Stimulated activated CD4-positive, alpha-beta T cell treated with anti-CD3 and anti-CD28 coated beads, Interleukin-12 subunit alpha, Interleukin-12 subunit beta, amount 100 ng/mL, for 4 hours (primary cell): ENCODE measurements around the gene GPX2.
"Not testable (repeated sequence)": the region's sequence is repeated elsewhere in the genome, so short reads cannot be mapped to it uniquely, and the experiment has no call there.

ENCODE experiments used
- DNase-seq: peaks from one replicate; pipeline ENCODE4 v3.0.0-alpha.2; 2020

GPX2 gene

DNA sequence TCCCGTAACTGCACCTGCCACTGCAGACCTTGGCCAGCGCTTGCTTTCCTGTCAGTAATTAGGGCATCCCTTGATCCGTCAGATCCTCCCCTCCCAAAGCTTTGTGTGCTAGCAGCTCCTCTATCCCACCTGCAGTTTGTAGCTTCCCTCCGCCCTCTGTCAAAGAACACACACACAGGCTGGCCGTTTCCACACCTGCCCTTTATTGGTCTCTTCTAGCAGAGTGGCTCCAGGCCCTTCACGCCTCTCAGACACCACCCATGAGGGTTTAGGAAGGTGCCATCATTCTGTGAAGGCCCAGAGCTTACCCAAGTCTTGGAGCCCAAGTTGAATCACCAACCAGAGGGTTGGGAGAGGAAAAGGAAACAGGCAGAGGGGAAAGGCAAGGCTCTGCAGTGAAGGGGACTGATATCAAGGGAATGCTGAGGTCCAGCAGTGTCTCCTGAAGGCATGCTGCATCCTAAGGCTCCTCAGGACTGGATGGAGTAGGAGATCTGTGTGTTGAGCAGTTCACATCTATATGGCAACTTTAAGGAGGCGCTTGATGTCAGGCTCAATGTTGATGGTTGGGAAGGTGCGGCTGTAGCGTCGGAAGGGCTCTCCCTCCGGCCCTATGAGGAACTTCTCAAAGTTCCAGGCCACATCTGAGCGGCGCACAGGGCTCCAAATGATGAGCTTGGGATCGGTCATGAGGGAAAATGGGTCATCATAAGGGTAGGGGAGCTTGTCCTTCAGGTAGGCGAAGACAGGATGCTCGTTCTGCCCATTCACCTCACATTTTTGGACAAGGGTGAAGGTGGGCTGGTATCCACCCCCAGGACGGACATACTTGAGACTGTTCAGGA is 3.4 kb downstream of the GPX2 start:
- DNase-seq, result no peak

DNA sequence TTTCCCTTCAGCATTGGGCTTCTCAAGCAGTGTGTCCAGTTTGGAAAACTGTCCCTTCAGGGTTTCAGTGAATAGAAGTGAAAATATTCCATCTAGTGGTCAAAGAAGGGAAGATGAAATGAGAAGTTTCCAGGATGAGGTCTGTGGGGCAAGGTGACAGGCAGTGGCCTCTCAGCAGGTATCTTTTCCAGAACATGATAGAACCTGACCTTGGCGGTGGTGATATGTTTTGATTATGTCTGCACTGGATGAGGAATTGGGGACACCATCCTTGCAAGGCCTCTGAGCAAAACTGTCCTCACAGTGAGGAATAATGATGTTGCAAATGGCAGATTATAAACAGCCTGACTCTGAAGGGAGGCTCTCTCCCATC is 4.7 kb downstream of the GPX2 start:
- no peak for DNase-seq

DNA sequence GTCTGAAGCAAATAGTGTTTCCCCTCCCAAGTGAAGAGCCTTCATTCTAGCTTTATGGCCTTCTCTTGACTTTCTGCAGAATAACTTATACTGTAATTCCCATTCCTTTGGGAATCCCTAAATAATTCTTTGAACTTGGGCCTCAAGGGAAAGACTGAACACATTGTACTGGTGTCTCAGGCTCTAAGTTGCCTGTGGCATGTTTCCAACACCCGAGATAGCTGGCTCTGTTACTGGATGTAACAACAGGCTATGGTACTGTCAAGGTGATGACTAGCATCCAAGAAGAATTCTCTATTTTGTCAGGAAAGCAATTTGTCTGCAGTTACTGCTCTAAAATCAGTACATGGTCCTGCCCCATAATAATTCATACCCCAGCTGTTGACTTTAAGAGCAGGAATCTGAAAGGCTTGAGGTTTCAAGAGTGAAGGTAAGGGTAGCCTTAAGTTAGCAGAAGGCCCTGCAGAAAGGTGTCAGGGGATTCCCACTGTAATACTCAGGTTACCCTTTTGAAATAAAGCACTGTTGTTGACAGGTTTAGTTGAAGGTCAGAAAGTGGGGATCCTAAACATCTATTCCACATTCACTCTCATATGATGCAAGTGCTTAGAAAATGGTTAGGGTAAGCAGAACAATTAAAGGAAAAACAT is 5.2 kb downstream of the GPX2 start:
- DNase-seq, result no peak

DNA sequence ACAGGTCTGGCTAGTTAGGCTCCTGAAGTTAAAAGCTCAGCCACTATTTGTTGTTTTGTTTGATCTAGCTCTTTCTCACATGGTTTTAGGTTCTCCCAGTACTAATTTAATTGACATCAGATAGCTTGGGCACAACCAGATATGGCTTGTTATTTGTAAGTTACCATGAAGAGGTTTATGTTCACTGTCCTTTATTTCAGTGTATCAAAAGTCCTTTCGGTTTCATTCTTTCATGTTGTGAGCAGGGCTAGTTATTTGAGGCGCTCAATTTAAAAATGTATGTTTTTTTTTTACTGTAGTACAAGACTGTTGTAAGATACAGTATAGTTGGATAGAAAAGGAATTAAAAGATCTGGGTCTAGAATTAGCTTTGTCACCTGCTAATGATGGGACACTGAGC is 7.0 kb downstream of the GPX2 start:
- no peak for DNase-seq

DNA sequence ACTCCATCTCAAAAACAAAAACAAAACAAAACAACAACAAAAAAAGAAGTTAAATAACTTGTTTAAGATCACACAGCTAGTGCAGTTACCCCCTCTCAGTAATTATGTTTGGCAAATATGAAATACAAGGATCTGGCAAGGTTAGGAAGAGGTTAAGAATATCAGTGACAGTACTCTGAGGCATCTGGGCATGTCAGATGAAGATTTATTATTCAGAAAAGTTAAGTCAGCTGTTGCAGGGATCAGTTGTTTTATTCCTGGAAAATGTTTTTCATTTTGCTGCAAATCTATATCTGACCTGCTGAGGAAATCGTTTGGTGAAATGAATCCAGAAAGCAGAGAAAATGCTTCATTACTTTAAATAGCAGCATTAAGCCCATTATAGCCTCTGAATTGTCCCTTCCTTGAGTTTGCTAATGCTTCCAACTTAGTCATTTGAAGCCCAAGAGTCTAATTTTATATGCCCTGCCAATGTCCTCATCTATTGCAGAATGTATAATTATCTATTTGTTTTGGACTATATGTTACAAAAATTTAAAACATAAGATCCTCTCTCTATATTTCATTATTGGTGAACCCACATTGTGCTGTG is 8.1 kb downstream of the GPX2 start:
- DNase-seq, result no peak

DNA sequence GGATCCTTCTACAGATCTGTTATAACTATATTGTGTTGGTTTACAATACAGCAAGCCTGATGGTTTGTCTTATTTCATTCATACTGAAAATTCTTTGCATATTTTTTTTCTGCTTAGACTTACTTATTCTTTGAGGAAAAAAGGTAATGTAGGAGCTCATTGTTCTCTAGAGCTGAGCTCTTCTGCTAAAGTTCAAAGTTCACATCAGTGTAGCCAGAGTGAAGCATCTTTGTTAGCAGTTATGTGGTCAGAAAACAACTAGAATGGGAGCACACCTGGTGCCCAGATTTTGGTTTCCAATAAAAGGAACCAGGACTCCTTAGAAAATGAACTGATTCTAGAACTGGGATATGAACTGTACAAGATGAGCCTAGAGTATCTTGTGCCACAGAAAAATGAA is 10.3 kb downstream of the GPX2 start:
- DNase-seq, result no peak

DNA sequence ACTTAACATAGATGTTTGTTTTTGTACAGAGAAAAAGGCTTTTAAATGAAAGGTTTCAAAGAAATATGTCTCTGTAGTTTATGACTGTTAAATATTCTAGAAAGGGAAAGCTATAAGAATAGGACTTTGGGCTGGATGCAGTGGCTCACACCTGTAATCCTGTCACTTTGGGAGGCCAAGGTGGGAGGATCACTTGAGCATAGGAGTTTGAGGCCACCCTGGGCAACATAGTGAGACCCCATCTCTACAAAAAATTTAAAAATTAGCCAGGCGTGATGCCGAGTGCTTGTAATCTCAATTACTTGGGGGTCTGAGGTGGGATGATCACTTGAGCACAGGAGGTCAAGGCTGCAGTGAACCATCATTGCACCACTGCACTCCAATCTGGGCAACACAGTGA is 11.4 kb downstream of the GPX2 start:
- no peak for DNase-seq

DNA sequence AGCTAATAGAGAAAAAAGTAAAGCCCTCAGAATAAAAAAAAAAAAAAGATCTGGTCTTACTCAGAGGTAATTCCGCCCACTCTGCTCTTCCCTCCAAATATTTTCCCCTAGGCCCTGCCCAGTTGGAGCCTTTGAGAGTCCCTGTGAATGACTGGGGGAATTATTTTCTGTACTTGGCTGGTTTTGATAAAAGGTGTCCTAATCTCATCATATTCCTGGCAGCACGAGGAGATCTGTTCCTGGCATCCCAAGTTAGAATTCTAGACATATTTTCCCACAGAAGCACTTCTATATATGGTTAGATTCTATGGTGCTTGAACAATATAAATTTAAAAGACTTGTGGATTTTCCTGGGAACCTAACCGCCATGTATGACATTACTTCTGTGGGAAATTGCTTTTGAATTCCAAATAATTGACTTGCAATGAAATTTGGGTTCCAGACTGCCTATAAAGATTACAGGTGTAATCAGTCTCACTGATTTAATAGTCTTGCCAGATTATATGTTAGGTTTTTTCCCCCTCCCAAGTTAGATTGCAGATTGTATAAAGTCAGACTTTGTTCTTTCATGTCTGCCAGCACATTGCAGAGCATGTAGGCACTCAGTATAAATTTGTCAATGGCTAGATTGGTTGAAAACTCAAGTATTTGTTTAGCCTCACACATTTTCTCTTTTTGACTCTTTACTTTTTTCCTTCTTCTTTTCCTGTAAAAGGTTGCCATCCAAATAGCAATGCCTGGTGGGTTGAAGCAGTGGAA is 12.3 kb downstream of the GPX2 start:
- DNase-seq, result no peak

DNA sequence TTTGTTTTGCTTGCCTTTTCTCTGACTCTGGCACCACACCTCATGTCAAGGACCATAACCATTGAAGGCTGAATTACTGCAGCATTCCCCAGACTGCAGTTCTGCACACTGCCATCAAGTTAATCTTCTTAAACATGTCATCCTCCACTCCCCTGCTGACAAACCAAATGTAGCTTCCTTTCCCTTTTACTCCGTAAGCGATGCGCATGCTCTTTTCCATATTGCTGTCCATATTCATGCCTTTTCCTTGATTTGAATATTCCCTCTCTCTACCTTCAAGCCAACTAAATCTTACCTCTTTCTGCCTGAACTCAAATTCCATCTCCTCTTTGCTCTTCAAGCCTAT is 13.6 kb downstream of the GPX2 start:
- DNase-seq, result no peak

DNA sequence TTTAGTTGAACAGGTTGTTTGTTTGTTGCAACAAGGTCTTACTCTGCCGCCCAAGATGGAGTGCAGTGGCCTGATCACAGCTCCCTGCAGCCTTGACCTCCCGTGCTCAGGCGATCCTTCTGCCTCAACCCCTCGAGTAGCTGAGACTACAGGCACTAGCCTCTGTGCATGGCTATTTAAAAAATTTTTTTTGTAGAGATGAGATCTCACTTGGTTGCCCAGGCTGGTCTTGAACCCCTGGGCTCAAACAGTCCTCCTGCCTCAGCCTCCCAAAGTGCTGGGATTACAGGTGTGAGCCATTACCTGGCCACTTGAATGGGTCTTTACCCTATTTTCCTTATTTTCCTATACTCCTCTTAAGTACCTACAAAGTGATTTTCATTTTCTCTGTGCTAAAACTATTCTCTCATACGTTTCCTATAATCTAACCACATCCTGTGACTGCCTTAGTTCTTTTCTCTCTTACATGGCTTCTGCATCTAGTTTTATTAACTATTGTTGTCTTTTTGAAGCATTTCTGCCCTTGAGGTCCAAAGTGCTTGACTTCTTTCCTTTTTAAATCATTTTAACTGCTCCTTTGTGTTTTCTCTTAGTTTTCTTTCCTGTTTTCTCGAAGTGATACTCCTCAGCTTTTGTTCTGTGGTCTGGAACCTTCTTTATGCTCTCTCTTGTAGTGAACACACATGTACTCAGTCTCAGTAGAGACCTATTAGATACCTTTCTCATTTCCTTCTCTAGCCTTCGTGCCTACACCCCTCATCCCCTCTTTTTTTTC is 14.1 kb downstream of the GPX2 start:
- DNase-seq, result no peak

DNA sequence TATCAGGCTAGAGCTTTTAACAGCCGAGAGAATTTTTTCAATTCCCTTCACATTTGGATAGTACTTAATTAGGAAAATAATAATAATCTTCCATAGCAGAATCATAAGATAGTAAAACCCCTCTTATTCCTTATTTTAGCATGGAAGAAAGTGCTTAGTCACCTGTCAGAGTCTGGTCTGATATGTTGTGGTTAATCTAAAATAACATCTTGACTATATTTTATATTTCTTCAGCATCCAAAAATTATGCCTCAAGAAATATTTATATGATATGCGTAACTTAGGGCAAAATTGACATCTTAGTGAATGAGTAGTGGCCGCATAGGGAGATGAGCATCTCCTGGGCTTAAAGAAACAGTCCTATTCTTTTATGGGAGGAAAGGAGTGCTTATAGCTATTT is 15.5 kb downstream of the GPX2 start:
- no peak for DNase-seq

DNA sequence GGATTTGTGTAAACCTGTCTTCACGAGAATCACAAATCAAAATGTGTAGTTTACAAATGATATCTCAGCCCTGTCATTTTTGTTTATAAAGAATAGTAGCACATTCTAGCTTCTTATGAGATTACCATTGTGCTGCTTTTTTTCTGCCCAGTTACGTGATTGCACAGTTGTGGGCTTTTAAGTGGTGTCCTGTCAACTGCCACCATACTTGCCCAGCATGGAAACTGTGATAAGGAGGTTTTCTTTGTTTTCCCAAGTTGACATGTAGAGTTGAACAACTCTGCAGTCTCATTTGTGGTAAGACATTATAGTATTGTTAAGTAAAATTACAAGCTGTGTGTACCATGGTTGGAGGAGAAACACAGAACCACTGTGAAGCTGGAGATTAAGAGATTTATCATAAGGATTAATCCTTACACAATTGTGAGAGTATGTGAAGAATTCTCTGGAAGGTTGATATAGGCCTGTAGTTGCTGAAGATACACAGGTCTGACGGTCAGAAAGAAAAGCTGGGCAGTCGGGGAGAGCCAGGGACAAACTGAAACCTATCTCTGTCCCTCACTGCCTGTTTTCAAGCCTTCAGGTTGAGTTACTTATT is 16.0 kb downstream of the GPX2 start:
- no peak for DNase-seq

DNA sequence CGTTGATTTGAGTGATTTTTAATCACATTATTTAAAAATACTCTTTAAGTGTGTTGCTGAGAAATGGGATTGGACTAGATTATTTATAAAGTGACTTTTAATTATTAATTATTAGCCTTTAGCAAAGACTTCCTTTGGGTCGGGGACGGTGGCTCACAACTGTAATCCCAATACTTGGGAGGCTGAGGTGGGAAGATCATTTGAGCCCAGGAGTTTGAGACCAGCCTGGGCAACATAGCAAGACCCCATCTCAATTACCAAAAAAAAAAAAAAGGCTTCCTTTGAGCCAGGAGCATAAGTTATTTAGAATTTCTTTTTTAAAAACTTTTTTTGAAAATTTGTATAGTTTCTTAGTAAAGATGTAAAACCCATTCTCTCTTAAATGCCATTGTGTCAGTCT is 19.5 kb downstream of the GPX2 start:
- no peak for DNase-seq

DNA sequence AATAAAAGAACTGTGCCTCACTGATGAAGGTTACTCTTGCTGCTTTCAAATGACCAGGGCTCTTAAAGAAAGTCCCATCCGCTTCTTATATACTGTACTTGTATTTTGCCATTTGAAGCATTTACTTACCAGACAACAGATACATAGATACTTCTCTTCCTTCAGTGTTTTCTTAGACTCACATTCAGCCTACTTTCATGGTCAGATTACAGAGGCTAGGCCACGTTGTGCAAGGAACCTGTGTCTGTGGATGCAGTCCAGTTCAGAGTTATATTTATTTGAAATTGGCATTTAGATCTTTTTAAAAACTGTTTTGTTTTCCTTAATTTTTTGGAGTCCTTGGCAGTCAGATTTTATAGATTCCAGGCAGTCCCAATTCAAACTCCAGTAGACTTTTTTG is 22.1 kb downstream of the GPX2 start:
- DNase-seq, result no peak

DNA sequence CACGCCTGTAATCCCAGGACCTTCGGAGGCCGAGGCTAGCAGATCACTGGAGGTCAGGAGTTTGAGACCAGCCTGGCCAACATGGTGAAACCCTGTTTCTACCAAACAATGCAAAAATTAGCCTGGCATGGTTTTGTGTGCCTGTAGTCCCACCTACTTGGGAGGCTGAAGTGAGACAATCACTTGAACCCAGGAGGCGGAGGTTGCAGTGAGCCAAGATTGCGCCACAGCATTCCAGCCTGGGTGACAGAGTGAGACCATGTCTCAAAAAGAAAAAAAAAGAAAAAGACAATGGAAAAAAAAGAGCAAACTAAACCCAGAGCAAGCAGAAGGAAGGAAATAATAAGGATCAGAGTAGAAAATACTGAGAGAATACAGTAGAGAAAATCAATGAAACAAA is 22.9 kb downstream of the GPX2 start:
- DNase-seq, result no peak

DNA sequence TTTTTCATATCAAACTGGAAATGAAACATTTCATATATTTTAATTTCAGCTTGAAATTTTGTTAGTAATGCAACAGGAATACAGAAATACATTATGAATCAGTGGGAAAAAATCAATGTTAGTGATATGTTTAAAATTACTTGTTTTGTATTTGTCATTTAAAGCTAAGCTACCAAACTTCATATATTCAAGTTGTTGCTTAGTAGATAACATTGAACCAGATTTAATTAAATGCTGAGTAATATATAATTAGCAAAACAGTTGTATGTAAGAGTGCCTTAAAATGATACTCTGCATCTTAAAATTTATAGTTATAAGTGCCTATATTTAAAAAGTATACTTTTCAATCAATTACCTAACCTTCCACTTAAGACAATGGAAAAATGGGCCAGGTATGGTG is 23.3 kb downstream of the GPX2 start:
- DNase-seq, result no peak

DNA sequence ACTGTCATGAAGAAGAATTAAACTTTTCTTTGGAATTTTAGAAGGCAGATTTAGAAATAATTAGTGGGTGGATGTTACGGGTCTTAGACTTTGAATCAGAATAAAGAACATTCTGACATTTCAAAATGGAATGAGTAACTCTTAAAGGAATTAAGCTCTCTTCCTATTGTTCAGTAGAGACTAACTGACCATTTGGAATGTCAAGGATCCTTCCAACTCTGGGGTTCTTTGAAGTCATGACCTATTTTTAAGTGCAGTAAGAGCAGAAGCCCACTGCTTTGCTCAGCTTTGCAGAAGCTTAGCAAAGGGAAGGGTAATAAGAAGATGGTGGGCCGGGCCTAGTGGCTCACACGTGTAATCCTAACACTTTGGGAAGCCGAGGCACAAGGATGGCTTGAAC is 24.3 kb downstream of the GPX2 start:
- DNase-seq, result no peak

DNA sequence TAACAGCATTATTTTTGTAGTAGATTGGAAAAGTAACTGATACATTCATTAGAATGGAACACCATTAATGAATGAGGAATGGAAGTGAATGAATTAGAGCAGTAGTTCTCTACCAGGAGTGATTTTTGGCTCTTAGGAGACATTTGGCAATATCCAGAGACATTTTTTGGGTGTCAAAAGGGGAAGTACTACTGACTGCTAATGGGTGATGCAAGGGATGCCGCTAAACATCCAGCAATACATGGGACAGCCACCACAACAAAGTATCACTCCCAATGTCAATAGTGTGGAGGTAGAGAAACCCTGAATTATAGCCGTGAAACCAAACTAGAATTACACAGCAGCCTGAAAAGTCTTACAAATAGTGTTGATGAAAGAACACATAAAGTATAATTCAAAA is 26.7 kb downstream of the GPX2 start:
- no peak for DNase-seq

DNA sequence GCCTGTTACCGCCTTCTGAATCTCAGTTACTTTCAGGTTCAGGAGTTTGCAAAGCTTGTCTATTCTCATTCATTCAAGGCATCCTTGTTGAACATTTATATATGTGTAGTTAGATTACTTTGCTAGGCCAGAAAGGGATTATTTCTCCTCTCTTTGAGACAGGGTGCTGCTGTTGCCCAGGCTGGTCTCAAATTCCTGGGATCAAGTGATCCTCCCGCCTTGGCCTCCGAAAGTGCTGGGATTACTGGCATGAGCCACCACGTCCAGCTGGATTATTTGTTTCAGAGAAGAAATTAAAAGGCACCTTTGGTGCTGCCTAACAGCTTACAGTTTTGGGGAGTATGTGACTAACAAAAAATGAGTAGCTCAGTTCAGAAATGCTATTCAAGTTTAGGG is 27.5 kb downstream of the GPX2 start:
- no peak for DNase-seq

DNA sequence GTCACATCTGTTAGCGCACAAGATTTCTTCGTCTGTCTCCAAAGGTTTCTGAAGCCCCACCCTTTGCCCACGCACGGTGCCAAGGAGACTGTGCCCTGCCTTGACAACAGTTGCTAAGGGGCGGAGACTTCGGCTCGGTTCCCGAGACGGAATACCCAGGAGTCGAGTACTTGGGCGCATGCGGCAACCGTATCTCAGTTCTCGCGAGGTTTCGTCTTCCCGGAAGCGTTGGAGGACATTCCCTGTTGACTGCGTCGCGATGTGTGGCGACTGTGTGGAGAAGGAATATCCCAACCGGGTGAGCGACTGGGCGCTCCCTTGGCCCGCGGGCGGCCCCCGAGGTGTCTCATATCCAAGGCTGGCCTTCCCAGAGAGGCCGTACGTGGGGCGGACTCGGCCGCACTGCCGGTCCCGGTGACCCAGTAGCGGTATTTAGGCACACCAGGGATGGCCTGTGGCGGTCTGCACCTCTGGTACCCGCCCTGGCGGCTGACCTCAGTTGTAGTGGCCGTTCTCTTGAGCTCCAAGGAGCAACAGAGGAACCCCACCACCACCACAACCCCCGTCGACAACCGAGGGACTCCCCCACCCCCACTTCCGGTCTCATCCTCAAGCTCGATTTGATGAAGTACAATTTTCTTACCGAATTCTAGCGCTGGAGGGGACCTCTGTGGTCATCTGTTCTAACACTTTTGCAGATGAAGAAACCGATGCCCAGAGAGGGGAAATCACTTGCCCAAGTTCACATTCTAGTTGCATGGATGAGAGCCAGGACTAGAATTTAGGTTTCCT is 28.1 kb downstream of the GPX2 start, which contains the start of gene CHURC1:
CHURC1 (plus strand) TSS at position 219 of the 792 bp plus-strand sequence; CDS start at position 260, 41 bp downstream.
- peak; percentile 94 for DNase-seq

DNA sequence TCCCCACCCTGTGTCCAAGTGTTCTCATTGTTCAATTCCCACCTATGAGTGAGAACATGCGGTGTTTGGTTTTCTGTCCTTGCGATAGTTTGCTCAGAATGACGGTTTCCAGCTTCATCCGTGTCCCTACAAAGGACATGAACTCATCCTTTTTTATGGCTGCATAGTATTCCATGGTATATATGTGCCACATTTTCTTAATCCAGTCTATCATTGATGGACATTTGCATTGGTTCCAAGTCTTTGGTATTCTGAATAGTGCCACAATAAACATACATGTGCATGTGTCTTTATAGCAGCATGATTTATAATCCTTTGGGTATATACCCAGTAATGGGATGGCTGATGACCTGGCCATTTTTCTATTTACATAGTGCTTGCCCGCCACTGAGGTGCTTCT is 29.1 kb downstream of the GPX2 start:
- DNase-seq, result not testable (repeated sequence)

DNA sequence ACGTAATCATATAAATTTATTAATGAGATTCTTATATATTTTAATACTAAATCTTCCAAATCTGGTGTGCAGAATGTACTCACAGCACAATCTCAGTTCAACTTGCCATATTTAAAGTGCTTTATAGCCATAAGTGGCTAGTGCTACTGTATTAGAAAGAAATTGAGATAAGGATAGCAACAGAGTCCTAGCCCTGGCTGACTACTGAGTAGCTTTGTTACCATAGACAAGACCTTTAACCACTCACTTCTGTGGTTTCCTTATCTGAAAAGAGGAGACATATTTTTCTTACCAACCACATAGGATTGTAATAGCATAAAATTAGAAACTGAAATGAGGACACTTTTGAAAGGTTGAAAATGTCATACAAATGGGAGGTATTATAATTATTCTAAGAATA is 30.3 kb downstream of the GPX2 start:
- DNase-seq, result no peak
